Karpas-422 (cell line): ENCODE data around the gene TMEM161A. TPM values are rescaled to one million over a fixed set of nuclear protein-coding genes. Genes with fewer than 3 reads are reported as not detected.

Experiments used
- DNase-seq: peaks from one replicate; pipeline ENCODE4 v3.0.0-alpha.2; 2015
- H2AFZ ChIP-seq: fragments of 200-600 bp; sonication (generic); 2 replicates; pipeline ENCODE4 v1.6.1; 2014; ENCODE audit warnings: antibody characterized with exemption, low read length, mixed read lengths
- H3K27ac ChIP-seq: fragments of 200-600 bp; sonication (generic); 2 replicates; pipeline ENCODE4 v1.5.1; 2014; ENCODE audit warnings: mild to moderate bottlenecking, low read length, moderate library complexity
- H3K27me3 ChIP-seq: fragments of 200-600 bp; sonication (generic); 2 replicates; pipeline ENCODE4 v1.6.1; 2014; ENCODE audit warnings: low read length, mixed read lengths
- H3K36me3 ChIP-seq: fragments of 200-600 bp; sonication (generic); 2 replicates; pipeline ENCODE4 v1.6.1; 2014; ENCODE audit warnings: low read length, mixed read lengths; ENCODE audit not compliant: insufficient read depth
- H3K4me1 ChIP-seq: fragments of 200-600 bp; sonication (generic); 2 replicates; pipeline ENCODE4 v1.6.1; 2014; ENCODE audit warnings: mild to moderate bottlenecking, low read length, mixed read lengths
- H3K4me2 ChIP-seq: fragments of 200-600 bp; sonication (generic); 2 replicates; pipeline ENCODE4 v1.6.1; 2014; ENCODE audit warnings: low read length, low read depth, mild to moderate bottlenecking; ENCODE audit not compliant: poor library complexity, severe bottlenecking
- H3K4me3 ChIP-seq: fragments of 200-600 bp; sonication (generic); 2 replicates; pipeline ENCODE4 v1.5.1; 2014; ENCODE audit warnings: mild to moderate bottlenecking, antibody characterized with exemption, low read length, mixed read lengths
- H3K79me2 ChIP-seq: fragments of 200-600 bp; sonication (generic); 2 replicates; pipeline ENCODE4 v1.6.1; 2014; ENCODE audit warnings: mild to moderate bottlenecking, low read length, mixed read lengths
- H3K9ac ChIP-seq: fragments of 200-600 bp; sonication (generic); 2 replicates; pipeline ENCODE4 v1.6.0; 2014; ENCODE audit warnings: low read length
- H3K9me2 ChIP-seq: fragments of 200-600 bp; sonication (generic), shearing (Covaris generic); replicated peaks from 2 replicates; pipeline ENCODE4 v1.6.0; 2014; ENCODE audit warnings: mild to moderate bottlenecking, low read length, moderate library complexity; ENCODE audit not compliant: insufficient read depth
- H3K9me3 ChIP-seq: fragments of 300-700, 200-600 bp; sonication (generic); 2 replicates; pipeline ENCODE4 v1.6.1; 2014; ENCODE audit warnings: low read length, mixed read lengths
- H4K20me1 ChIP-seq: fragments of 200-600 bp; sonication (generic); 2 replicates; pipeline ENCODE4 v1.6.1; 2014; ENCODE audit warnings: mild to moderate bottlenecking, antibody characterized with exemption, low read length, low read depth; ENCODE audit not compliant: insufficient read depth
- total RNA-seq: library from RNA; depleted of rRNA; stranded (reverse); fragments of >200 nt; shearing (Covaris generic); gene quantifications from 2 replicates; pipeline ENCODE4 v1.2.3, GENCODE V29; 2014; ENCODE audit warnings: low replicate concordance

TMEM161A gene
- total RNA-seq, 1 experiment from 2014 or later = 24.9 TPM

DNA sequence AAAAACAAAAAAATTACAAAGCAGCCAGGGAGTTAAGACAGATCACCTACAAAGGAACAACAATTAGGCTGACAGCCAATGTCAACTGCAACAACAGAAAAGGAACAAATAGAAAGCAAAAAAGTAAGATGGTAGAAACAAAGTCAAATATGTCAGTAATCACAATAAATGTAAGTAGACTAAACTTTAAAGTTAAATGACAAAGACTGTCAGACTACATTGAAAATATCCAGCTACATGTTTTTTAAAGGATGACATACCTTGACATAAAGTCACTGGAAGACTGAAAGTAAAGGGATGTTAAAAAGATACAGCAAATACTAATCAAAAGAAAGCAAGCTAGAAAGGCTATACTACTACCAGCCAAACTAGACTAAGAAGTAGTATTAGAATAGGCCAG is 14.9 kb downstream of the TMEM161A start:
- Histone ChIP-seq H3K9ac (no peak overlapping the region), H2AFZ (no peak overlapping the region), H3K9me3 (no peaks in the 10 kb centered on the region; the same call in 1 of the 2 replicates), H3K4me3 (no peak overlapping the region), H3K4me2 (no peak overlapping the region), H3K79me2 (no peaks in the 10 kb centered on the region), H3K9me2 (no peaks in the 10 kb centered on the region), H3K4me1 (no peaks in the 10 kb centered on the region), H4K20me1 (no peaks in the 10 kb centered on the region), H3K36me3 (peaks cover 22% of the 10 kb centered on the region), H3K27ac (no peak overlapping the region), H3K27me3 (no peaks in the 10 kb centered on the region)
- no peak for DNase-seq

DNA sequence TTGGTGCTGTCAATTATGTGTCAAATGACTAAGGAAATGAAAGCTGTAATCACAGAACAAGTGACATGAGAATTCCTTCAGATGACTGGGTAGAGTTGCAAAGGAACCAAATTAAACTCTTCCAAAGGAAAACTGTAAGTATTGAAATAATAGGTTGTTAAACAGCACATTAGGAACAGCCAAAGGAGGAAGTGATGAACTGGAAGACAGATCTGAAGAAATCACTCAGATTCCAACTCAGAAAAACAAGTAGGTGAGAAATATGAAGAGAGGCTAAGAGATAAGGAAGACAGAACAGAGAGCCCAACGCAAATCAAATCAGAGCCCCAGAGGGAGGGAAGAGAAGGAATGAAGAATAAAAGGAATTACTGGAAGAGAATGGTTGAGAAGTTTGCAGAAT is 15.4 kb downstream of the TMEM161A start:
- no peak for DNase-seq
- Histone ChIP-seq H3K9ac (no peak overlapping the region), H3K9me2 (no peaks in the 10 kb centered on the region), H3K4me1 (no peaks in the 10 kb centered on the region), H4K20me1 (no peaks in the 10 kb centered on the region), H3K9me3 (no peaks in the 10 kb centered on the region; the same call in 1 of the 2 replicates), H3K4me2 (no peak overlapping the region), H2AFZ (no peak overlapping the region), H3K27ac (no peak overlapping the region), H3K27me3 (no peaks in the 10 kb centered on the region), H3K36me3 (peaks cover 22% of the 10 kb centered on the region), H3K79me2 (no peaks in the 10 kb centered on the region), H3K4me3 (no peak overlapping the region)

DNA sequence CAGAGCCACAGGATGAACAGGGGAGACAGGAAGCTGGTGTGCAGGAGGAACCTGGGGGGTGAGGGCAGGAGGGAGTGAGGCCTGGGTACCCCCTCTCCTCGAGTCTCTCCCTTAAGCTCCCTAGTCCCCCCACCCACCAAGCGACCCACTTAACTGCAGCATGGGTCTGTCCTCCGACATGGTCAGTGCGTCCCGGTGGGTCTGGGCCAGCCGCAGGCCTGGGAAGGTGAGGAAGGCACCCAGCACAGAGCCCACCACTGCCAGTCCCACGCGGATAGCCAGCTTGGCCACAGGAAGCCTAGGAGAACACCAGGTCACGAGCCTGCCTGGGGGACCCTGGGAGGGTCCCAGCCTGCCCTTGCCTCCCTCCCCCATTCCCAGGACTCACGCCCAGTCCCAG is 16.9 kb downstream of the TMEM161A start:
- Histone ChIP-seq H3K9me2 (no peaks in the 10 kb centered on the region), H3K36me3 (peaks cover 22% of the 10 kb centered on the region), H2AFZ (no peak overlapping the region), H4K20me1 (no peaks in the 10 kb centered on the region), H3K4me2 (no peak overlapping the region), H3K9me3 (no peaks in the 10 kb centered on the region; the same call in 1 of the 2 replicates), H3K27ac (no peak overlapping the region), H3K9ac (no peak overlapping the region), H3K4me3 (no peak overlapping the region), H3K27me3 (no peaks in the 10 kb centered on the region), H3K79me2 (no peaks in the 10 kb centered on the region), H3K4me1 (no peaks in the 10 kb centered on the region)
- DNase-seq = no peak

DNA sequence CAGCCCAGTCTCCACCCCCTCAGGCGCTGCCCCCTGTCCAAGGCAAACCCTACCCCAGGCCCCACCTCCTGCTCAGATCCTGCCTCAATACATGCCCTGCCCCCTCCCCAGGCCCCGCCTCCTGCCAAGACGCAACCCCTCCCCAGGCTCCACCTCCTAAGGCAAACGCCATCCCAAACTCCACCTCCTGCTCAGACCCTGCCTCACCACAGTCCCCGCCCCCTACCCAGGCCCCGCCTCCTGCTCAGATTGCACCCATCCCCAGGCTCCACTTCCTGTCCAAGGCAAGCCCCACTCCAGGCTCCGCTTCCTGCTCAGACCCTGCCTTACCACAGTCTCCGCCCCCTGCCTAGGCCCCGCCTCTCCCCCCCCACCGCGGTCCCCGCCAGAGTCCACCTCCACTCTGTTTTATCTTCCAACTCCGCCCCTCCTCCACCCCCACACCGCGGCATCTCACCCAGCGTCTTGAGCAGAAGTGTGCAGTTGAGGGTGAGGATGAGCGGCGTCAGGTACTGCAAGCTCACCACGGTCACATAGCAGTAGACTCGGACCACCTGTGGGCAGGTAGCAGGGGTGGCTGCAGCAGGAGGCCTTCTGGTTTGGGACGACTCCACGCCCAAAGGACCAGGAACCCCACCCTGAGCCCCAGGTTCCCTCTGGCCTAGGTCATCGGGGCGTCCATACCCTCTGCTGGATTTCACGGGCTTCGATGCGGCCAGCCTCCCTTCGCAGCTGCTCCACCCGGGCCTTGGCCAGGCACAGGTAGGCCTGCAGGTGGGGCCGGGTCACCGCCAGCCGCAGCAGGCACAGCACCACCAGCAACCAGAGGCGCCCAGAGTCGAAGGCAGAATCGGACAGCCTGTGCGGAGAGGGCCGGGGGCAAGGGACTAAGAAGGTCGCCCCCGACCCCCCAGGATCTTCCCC is 17.7 kb downstream of the TMEM161A start:
- no peaks in the 10 kb centered on the region for H4K20me1 ChIP-seq
- no peaks in the 10 kb centered on the region; the same call in 1 of the 2 replicates for H3K9me3 ChIP-seq
- peak; percentile 85 for DNase-seq
- no peaks in the 10 kb centered on the region for H3K27me3 ChIP-seq
- no peaks in the 10 kb centered on the region for H3K79me2 ChIP-seq
- no peaks in the 10 kb centered on the region for H3K9me2 ChIP-seq
- H3K9ac ChIP-seq = no peak overlapping the region
- H3K4me2 ChIP-seq = no peak overlapping the region
- no peak overlapping the region for H3K4me3 ChIP-seq
- H3K36me3 ChIP-seq = peaks cover 22% of the 10 kb centered on the region
- no peaks in the 10 kb centered on the region for H3K4me1 ChIP-seq
- no peak overlapping the region for H3K27ac ChIP-seq
- no peak overlapping the region for H2AFZ ChIP-seq

DNA sequence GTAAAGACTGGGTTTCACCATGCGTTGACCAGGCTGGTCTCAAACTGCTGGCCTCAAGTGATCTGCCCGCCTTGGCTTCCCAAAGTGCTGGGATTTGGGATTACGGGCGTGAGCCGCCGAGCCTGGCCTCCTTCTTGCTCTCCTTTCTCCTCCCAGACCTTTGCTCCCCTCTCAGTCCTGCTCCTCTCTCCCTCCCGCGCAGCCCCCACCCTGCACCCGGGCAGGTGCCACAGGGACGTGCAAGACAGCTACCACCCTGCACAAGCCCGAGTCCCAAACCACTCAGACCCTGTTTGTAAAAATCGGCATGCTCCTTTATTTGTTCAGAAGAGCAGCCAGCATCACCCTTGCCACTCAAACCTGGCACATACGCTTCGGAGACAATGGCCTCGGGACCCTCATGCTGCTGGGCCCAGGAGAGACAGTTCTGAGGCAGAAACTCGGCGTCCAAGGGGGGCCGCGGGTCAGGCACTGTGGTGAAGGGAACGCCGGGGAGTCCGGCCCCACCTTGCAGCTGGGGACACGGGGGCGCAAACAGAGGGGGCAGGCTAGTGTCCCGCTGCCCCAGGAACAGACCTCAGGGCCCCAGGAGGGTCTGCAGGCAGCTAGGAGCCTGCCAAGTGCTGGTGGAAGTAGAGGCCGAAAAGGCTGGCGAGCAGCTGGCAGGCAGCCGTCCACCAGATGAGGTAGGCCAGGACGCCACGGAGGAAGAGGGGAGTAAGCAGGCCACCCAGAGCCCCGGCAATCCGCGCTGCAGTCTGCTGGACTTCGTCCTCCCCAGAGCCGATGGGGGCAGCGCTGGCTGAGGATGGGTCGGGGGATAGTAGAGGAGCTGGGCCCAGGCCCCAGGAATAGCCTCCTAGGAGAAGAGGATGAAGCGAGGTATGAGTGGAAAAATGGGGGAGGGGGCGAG is 18.7 kb downstream of the TMEM161A start:
- H3K4me3 ChIP-seq = no peak overlapping the region
- H2AFZ ChIP-seq = no peak overlapping the region
- no peaks in the 10 kb centered on the region for H3K79me2 ChIP-seq
- DNase-seq = no peak
- H3K36me3 ChIP-seq = peaks cover 22% of the 10 kb centered on the region
- no peaks in the 10 kb centered on the region for H3K4me1 ChIP-seq
- H3K27me3 ChIP-seq = no peaks in the 10 kb centered on the region
- H3K9ac ChIP-seq = no peak overlapping the region
- H3K4me2 ChIP-seq = no peak overlapping the region
- H4K20me1 ChIP-seq = no peaks in the 10 kb centered on the region
- H3K9me3 ChIP-seq = no peaks in the 10 kb centered on the region; the same call in 1 of the 2 replicates
- H3K9me2 ChIP-seq = no peaks in the 10 kb centered on the region
- no peak overlapping the region for H3K27ac ChIP-seq

DNA sequence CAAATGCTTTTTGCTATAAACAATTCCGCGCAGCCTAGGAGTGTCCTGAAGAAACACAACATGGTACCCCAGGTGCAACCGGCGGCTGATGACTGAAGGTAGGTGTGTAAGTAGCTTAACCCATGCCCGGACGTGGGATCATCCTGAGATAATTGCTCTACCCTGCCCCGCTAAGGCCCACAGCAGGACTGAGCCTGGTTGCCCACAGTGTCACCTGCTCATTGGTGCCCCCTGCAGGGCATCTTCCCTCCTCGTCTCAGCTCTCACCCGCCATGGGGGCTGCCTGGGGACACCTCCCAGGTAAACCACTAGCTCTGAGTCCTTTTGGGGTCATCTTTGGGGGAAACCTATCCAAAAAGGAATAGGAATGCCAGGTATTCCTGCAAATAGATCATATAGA is 22.3 kb downstream of the TMEM161A start:
- peak; percentile 81 for DNase-seq

DNA sequence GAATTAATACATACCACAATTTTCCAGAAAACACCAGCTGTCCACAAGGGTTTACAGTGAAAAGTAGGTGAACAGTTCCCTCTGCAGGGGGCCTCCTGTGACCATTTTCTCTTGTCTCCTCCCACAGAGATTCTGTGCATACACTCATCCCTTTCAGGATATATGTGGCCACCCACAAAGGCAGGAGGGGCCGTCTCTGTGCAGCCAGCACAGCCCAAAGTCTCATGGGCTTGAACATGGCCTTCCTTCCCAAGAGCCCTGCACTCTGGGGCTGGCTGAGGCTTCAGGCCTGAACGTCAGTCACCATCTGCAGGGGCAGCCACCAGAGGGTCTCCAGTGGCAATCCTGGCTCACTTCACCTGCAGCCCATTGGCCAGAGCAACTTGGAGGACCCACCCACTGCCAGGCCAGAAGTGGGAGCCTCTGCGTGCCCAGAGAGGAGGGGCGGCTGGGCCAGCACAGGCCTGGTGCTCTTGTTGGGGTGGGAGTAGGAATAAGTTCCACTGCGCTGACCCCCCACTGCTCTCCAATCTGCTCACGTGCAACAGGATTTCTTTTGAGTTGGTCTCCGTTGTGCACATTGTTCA is 25.1 kb downstream of the TMEM161A start:
- no peaks in the 10 kb centered on the region for H4K20me1 ChIP-seq
- H3K9me3 ChIP-seq = no peaks in the 10 kb centered on the region
- H3K79me2 ChIP-seq = no peaks in the 10 kb centered on the region
- no peak overlapping the region for H2AFZ ChIP-seq
- no peak overlapping the region for H3K9ac ChIP-seq
- H3K27me3 ChIP-seq = no peaks in the 10 kb centered on the region
- peaks cover 6% of the 10 kb centered on the region for H3K4me1 ChIP-seq
- no peak overlapping the region for H3K4me2 ChIP-seq
- H3K9me2 ChIP-seq = no peaks in the 10 kb centered on the region
- H3K36me3 ChIP-seq = no peaks in the 10 kb centered on the region
- DNase-seq = peak; percentile 54
- no peak overlapping the region for H3K27ac ChIP-seq
- H3K4me3 ChIP-seq = no peak overlapping the region

More for the DNA sequence above, 22.3 kb downstream of the TMEM161A start:
- Histone ChIP-seq H3K27ac (no peak overlapping the region), H3K79me2 (no peaks in the 10 kb centered on the region), H3K9me3 (no peaks in the 10 kb centered on the region), H3K36me3 (peaks cover 10% of the 10 kb centered on the region; the same call in 1 of the 2 replicates), H3K9ac (no peak overlapping the region), H3K9me2 (no peaks in the 10 kb centered on the region), H3K27me3 (no peaks in the 10 kb centered on the region), H3K4me2 (no peak overlapping the region), H2AFZ (no peak overlapping the region), H3K4me3 (no peak overlapping the region), H4K20me1 (no peaks in the 10 kb centered on the region), H3K4me1 (peaks cover 6% of the 10 kb centered on the region)
